ENCODE results near the gene NOXA1.

NOXA1 gene

DNA sequence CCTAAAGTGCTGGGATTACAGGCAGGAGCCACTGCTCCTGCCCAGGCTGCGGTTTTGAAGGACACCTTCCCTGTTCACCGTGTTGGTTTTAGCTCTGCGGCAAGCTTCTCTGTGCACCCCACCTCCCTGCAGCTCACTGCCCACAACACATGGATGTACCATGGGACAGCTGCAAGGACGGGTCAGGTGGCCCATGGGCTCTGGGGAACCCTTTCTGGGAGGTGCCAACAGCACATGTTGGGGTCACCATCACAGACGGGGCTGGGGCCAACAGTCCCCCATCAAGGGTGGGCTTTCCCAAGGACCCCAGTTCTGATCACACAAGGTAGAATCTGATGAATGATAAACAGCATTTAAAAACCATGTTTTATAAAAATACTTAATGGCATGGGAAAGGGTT lies 7.7 kb upstream of the NOXA1 start:
- Histone ChIP-seq H4K91ac (ENCODE audit: low read length) (no peak overlapping the region), H2BK120ac (ENCODE audit: low read depth, low read length) (no peak overlapping the region), H3K4ac (ENCODE audit: low read depth in 1 of 2, low read length in 2 of 2) (no peak overlapping the region), H3K36me3 (ENCODE audit: control insufficient read depth in 1 of 2, insufficient read depth in 2 of 2, low read depth in 1 of 2, low read length in 2 of 2) (peaks cover 0 to 29% of the 10 kb centered on the region in 2 experiments), H3K27me3 (ENCODE audit: control insufficient read depth in 1 of 2, insufficient read depth in 1 of 2, low read length in 2 of 2) (no peaks in the 10 kb centered on the region), H3K18ac (ENCODE audit: low read depth in 1 of 2, low read length in 2 of 2) (no peak overlapping the region), H3K4me1 (ENCODE audit: control insufficient read depth, insufficient read depth, low read depth, low read length) (peaks cover 29% of the 10 kb centered on the region), H4K8ac (ENCODE audit: low read length) (no peak overlapping the region), H2BK5ac (ENCODE audit: low read depth, low read length, poor library complexity, severe bottlenecking) (no peak overlapping the region), H3K14ac (ENCODE audit: low read length in 2 of 2) (no peak overlapping the region), H2AFZ (ENCODE audit: low read depth, low read length) (no peak overlapping the region), H2BK12ac (ENCODE audit: low read length in 2 of 2) (no peak overlapping the region), H2BK15ac (ENCODE audit: low read depth, poor library complexity, severe bottlenecking) (no peak overlapping the region), H3K9ac (ENCODE audit: low read length) (no peak overlapping the region), H3K9me3 (ENCODE audit: control insufficient read depth, low read length) (no peaks in the 10 kb centered on the region), H3K23ac (ENCODE audit: low read length in 2 of 2) (no peak overlapping the region), H3K27ac (ENCODE audit: low read length, poor library complexity, severe bottlenecking) (no peak overlapping the region), H3K4me2 (ENCODE audit: low read length, poor library complexity, severe bottlenecking) (no peak overlapping the region), H3K4me3 (ENCODE audit: insufficient read depth in 1 of 2, low read depth in 1 of 2, low read length in 2 of 2) (no peak overlapping the region), H2AK5ac (ENCODE audit: low read length, severe bottlenecking) (no peak overlapping the region), H3K79me1 (replicated peaks; ENCODE audit: low read length, poor library complexity, severe bottlenecking) (peaks cover 39% of the 10 kb centered on the region)
- no peak for DNase-seq
- 95% methylated on average over 5 of the region's 5 CpGs for WGBS

DNA sequence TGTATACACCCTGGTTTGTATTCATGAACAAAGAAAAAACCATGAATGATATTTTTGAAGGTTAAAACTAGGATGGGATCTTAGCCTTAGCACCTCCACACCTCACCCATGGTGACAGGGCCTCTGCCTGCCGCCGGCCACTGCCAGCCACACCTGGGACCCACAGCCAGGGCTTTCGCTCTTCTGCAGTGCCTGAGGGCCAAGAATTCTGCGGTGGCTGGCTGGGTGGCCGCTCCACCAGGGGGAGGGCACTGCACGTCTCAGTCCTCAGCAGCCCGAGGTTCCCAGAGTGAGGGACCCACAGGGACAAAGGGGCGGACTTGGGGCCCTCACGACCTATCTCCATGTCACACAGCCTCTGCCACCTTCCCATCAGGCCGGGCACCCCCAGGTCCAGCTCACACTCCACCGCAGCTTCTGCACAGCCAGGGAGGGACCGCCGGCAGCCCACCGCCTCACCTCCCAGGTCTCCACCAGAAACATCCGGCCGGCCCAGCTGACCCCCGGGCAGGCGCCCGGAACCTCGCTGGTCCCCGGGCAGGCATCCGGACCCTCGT lies 7.1 kb upstream of the NOXA1 start:
- no peak overlapping the region for H3K4me3 ChIP-seq (ENCODE audit: insufficient read depth in 1 of 2, low read depth in 1 of 2, low read length in 2 of 2)
- peaks cover 0 to 29% of the 10 kb centered on the region in 2 experiments for H3K36me3 ChIP-seq (ENCODE audit: control insufficient read depth in 1 of 2, insufficient read depth in 2 of 2, low read depth in 1 of 2, low read length in 2 of 2)
- no peak for DNase-seq
- peak overlapping the region; percentile 62 for H2BK15ac ChIP-seq (ENCODE audit: low read depth, poor library complexity, severe bottlenecking)
- no peak overlapping the region for H2BK5ac ChIP-seq (ENCODE audit: low read depth, low read length, poor library complexity, severe bottlenecking)
- H3K14ac ChIP-seq (ENCODE audit: low read length in 2 of 2) = no peak overlapping the region
- no peak overlapping the region for H3K4me2 ChIP-seq (ENCODE audit: low read length, poor library complexity, severe bottlenecking)
- H3K9ac ChIP-seq (ENCODE audit: low read length) = no peak overlapping the region
- no peak overlapping the region for H3K18ac ChIP-seq (ENCODE audit: low read depth in 1 of 2, low read length in 2 of 2)
- H2BK12ac ChIP-seq (ENCODE audit: low read length in 2 of 2) = no peak overlapping the region
- H3K27ac ChIP-seq (ENCODE audit: low read length, poor library complexity, severe bottlenecking) = no peak overlapping the region
- peaks cover 23% of the 10 kb centered on the region for H3K4me1 ChIP-seq (ENCODE audit: control insufficient read depth, insufficient read depth, low read depth, low read length)
- WGBS = 97% methylated on average over 23 of the region's 23 CpGs
- no peaks in the 10 kb centered on the region for H3K27me3 ChIP-seq (ENCODE audit: control insufficient read depth in 1 of 2, insufficient read depth in 1 of 2, low read length in 2 of 2)
- H3K23ac ChIP-seq (ENCODE audit: low read length in 2 of 2) = no peak overlapping the region
- H3K4ac ChIP-seq (ENCODE audit: low read depth in 1 of 2, low read length in 2 of 2) = no peak overlapping the region
- H4K8ac ChIP-seq (ENCODE audit: low read length) = no peak overlapping the region
- H2AFZ ChIP-seq (ENCODE audit: low read depth, low read length) = no peak overlapping the region
- H3K79me1 ChIP-seq (replicated peaks; ENCODE audit: low read length, poor library complexity, severe bottlenecking) = peaks cover 38% of the 10 kb centered on the region
- H2BK120ac ChIP-seq (ENCODE audit: low read depth, low read length) = no peak overlapping the region
- no peaks in the 10 kb centered on the region for H3K9me3 ChIP-seq (ENCODE audit: control insufficient read depth, low read length)
- H4K91ac ChIP-seq (ENCODE audit: low read length) = no peak overlapping the region
- H2AK5ac ChIP-seq (ENCODE audit: low read length, severe bottlenecking) = no peak overlapping the region

DNA sequence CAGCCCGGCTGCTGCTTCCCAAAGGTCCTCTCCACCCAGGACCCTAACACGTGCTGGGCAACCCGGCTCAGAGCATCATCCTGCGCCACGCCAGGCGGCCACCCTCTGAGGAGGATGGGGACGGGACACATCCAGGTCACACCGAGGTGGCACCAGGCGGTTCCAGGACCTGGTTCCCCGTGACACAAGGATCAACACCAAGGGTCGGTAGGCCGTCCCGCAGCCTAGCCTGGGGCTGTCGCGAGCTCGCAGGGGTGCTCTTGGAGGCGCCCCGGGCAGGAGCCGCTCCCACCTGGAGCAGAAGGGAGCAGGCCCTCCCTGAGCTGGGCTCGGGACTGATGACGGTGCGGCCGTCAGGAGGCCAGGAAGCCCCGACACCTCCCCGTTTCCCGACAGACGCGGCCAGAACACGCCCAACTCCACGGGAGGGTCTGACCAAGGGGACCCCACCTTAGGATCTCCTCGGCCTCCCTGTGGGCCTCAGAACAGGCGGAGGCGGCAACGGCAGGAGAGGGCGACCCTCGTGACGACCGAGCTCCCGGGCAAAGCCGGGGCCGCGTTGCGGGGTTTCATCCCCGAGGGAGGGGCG lies 6.5 kb upstream of the NOXA1 start:
- Histone ChIP-seq H3K9ac (ENCODE audit: low read length) (peak overlapping the region; percentile 18), H3K14ac (ENCODE audit: low read length in 2 of 2) (no peak overlapping the region), H2AK5ac (ENCODE audit: low read length, severe bottlenecking) (no peak overlapping the region), H3K36me3 (ENCODE audit: control insufficient read depth in 1 of 2, insufficient read depth in 2 of 2, low read depth in 1 of 2, low read length in 2 of 2) (peaks cover 0 to 29% of the 10 kb centered on the region in 2 experiments), H3K4me2 (ENCODE audit: low read length, poor library complexity, severe bottlenecking) (no peak overlapping the region), H2BK120ac (ENCODE audit: low read depth, low read length) (no peak overlapping the region), H3K27ac (ENCODE audit: low read length, poor library complexity, severe bottlenecking) (no peak overlapping the region), H2BK15ac (ENCODE audit: low read depth, poor library complexity, severe bottlenecking) (no peak overlapping the region), H3K23ac (ENCODE audit: low read length in 2 of 2) (no peak overlapping the region), H3K4me1 (ENCODE audit: control insufficient read depth, insufficient read depth, low read depth, low read length) (peaks cover 20% of the 10 kb centered on the region), H2AFZ (ENCODE audit: low read depth, low read length) (no peak overlapping the region), H3K4ac (ENCODE audit: low read depth in 1 of 2, low read length in 2 of 2) (no peak overlapping the region), H3K9me3 (ENCODE audit: control insufficient read depth, low read length) (no peaks in the 10 kb centered on the region), H2BK12ac (ENCODE audit: low read length in 2 of 2) (no peak overlapping the region), H3K4me3 (ENCODE audit: insufficient read depth in 1 of 2, low read depth in 1 of 2, low read length in 2 of 2) (no peak overlapping the region), H3K18ac (ENCODE audit: low read depth in 1 of 2, low read length in 2 of 2) (no peak overlapping the region), H4K8ac (ENCODE audit: low read length) (no peak overlapping the region), H3K79me1 (replicated peaks; ENCODE audit: low read length, poor library complexity, severe bottlenecking) (peaks cover 41% of the 10 kb centered on the region), H4K91ac (ENCODE audit: low read length) (no peak overlapping the region), H3K27me3 (ENCODE audit: control insufficient read depth in 1 of 2, insufficient read depth in 1 of 2, low read length in 2 of 2) (no peaks in the 10 kb centered on the region), H2BK5ac (ENCODE audit: low read depth, low read length, poor library complexity, severe bottlenecking) (no peak overlapping the region)
- no peak for DNase-seq
- WGBS = 98% methylated on average over 45 of the region's 45 CpGs

DNA sequence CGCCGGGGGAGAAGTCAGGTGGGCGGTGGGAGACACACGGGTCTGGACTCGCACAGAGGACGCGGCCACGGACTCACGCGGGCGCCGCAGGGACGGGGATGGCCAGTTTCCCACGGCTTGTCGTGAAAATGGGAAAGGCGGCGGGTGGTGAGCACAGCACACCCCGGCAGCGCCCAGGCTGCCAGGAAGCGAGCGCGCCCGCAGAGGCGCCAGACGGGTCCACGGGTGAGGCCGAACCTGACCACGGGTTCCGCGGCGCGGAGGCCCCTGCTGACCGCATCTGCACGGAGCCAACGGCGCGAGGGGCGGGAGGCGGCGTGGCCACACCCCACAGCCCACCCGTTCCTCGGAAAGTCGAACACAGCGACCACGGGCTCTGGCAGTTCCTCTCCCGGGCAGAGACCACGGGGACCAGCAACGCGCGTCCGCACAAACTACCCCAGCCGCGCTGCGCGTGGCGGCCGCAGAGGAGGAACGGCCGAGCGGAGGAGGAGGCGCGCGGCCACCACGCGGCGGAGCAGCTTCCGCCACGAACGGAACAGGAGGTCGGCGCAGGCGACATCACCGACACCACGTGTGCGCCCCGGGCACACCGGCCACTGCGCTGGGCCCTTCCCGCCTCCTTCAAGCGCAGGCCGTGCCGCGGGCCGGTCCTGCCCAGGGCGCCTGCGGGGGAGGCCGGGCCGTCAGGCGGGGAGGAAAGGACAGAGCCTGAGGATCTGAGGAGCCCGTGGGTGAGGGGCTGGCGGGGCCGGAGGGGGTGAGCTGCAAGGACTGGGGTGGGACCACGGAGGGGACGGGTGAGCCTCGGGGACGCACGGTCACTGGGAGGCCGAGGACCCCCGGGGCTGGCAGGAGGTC lies 5.8 kb upstream of the NOXA1 start:
- Histone ChIP-seq H4K8ac (ENCODE audit: low read length) (no peak overlapping the region), H3K4me3 (ENCODE audit: insufficient read depth in 1 of 2, low read depth in 1 of 2, low read length in 2 of 2) (peak overlapping the region in 1 of 2 experiments; percentile 61), H3K27ac (ENCODE audit: low read length, poor library complexity, severe bottlenecking) (no peak overlapping the region), H2BK5ac (ENCODE audit: low read depth, low read length, poor library complexity, severe bottlenecking) (no peak overlapping the region), H2AK5ac (ENCODE audit: low read length, severe bottlenecking) (no peak overlapping the region), H3K4me1 (ENCODE audit: control insufficient read depth, insufficient read depth, low read depth, low read length) (peaks cover 14% of the 10 kb centered on the region), H2BK15ac (ENCODE audit: low read depth, poor library complexity, severe bottlenecking) (no peak overlapping the region), H3K9ac (ENCODE audit: low read length) (peak overlapping the region; percentile 18), H3K36me3 (ENCODE audit: control insufficient read depth in 1 of 2, insufficient read depth in 2 of 2, low read depth in 1 of 2, low read length in 2 of 2) (peaks cover 0 to 29% of the 10 kb centered on the region in 2 experiments), H3K9me3 (ENCODE audit: control insufficient read depth, low read length) (no peaks in the 10 kb centered on the region), H2BK120ac (ENCODE audit: low read depth, low read length) (no peak overlapping the region), H3K27me3 (ENCODE audit: control insufficient read depth in 1 of 2, insufficient read depth in 1 of 2, low read length in 2 of 2) (no peaks in the 10 kb centered on the region), H3K79me1 (replicated peaks; ENCODE audit: low read length, poor library complexity, severe bottlenecking) (peaks cover 45% of the 10 kb centered on the region), H3K4ac (ENCODE audit: low read depth in 1 of 2, low read length in 2 of 2) (peak overlapping the region in 1 of 2 experiments; percentile 24), H2AFZ (ENCODE audit: low read depth, low read length) (no peak overlapping the region), H3K18ac (ENCODE audit: low read depth in 1 of 2, low read length in 2 of 2) (no peak overlapping the region), H2BK12ac (ENCODE audit: low read length in 2 of 2) (no peak overlapping the region), H4K91ac (ENCODE audit: low read length) (no peak overlapping the region), H3K14ac (ENCODE audit: low read length in 2 of 2) (no peak overlapping the region), H3K4me2 (ENCODE audit: low read length, poor library complexity, severe bottlenecking) (no peak overlapping the region), H3K23ac (ENCODE audit: low read length in 2 of 2) (no peak overlapping the region)
- 96% methylated on average over 92 of the region's 99 CpGs for WGBS
- no peak for DNase-seq
